ENCODE data around the gene DGCR6.
"Not testable (repeated sequence)": the region's sequence is repeated elsewhere in the genome, so short reads cannot be mapped to it uniquely, and the experiment has no call there.

DNA sequence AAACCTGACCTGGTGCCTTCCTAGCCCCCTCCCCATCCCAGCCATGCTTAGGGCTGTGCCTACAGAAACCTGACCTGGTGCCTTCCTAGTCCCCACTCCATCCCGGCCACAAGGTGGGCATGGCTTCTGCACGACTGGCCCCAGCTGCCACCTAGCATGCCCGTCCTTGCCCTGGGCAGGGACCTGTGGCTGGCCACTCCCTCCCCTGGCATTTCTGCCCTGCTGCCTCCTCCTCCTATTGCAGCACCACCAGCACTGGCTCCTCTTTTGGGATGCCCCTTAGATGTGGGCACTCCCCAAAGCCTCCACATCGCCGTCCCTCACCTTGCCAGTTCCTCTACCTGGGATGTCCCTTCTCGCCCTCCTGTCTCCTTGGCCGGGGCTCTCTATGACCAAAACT is 28.6 kb downstream of the DGCR6 start:
- TF ChIP-seq, protein P1, sequence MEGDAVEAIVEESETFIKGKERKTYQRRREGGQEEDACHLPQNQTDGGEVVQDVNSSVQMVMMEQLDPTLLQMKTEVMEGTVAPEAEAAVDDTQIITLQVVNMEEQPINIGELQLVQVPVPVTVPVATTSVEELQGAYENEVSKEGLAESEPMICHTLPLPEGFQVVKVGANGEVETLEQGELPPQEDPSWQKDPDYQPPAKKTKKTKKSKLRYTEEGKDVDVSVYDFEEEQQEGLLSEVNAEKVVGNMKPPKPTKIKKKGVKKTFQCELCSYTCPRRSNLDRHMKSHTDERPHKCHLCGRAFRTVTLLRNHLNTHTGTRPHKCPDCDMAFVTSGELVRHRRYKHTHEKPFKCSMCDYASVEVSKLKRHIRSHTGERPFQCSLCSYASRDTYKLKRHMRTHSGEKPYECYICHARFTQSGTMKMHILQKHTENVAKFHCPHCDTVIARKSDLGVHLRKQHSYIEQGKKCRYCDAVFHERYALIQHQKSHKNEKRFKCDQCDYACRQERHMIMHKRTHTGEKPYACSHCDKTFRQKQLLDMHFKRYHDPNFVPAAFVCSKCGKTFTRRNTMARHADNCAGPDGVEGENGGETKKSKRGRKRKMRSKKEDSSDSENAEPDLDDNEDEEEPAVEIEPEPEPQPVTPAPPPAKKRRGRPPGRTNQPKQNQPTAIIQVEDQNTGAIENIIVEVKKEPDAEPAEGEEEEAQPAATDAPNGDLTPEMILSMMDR (conservative IDR thresholded peaks at IDR 0.05; ENCODE audit: low read depth, low read length), result not testable (repeated sequence)
- not testable (repeated sequence) for TF ChIP-seq RCOR1 (IDR thresholded peaks at IDR 0.05; ENCODE audit: insufficient replicate concordance, low read length); POLR2A (IDR thresholded peaks at IDR 0.05; ENCODE audit: low read depth, low read length); MAFK (IDR thresholded peaks at IDR 0.05; ENCODE audit: low read depth, low read length); RAD21 (IDR thresholded peaks at IDR 0.05; ENCODE audit: low read length)
